IgD-negative memory B cell (primary cell): ENCODE data around the gene GAMT. TPM values are rescaled to one million over a fixed set of nuclear protein-coding genes. Genes with fewer than 3 reads are reported as not detected.
"Not testable (repeated sequence)": the region's sequence is repeated elsewhere in the genome, so short reads cannot be mapped to it uniquely, and the experiment has no call there.

ENCODE experiments used
- H3K27ac Mint-ChIP-seq, 3 donors: one replicate each; pipeline ENCODE4 v1.8.0; 2020 to 2022; ENCODE audit warnings: mild to moderate bottlenecking in 3 of 3, mixed read lengths in 3 of 3, moderate library complexity in 1 of 3
- H3K27me3 Mint-ChIP-seq: one replicate; pipeline ENCODE4 v1.8.0; 2021; ENCODE audit warnings: mixed read lengths
- H3K36me3 Mint-ChIP-seq: one replicate; pipeline ENCODE4 v1.8.0; 2020; ENCODE audit warnings: mild to moderate bottlenecking, mixed read lengths
- H3K4me1 Mint-ChIP-seq, 3 donors: one replicate each; pipeline ENCODE4 v1.8.0; 2020 to 2022; ENCODE audit warnings: mixed read lengths in 3 of 3, mild to moderate bottlenecking in 1 of 3
- H3K4me3 Mint-ChIP-seq, 4 donors: one replicate each; pipeline ENCODE4 v1.8.0; 2020 to 2022; ENCODE audit warnings: mild to moderate bottlenecking in 4 of 4, mixed read lengths in 4 of 4, moderate library complexity in 3 of 4
- H3K9me3 Mint-ChIP-seq, 3 donors: one replicate each; pipeline ENCODE4 v1.8.0; 2020 to 2021; ENCODE audit warnings: mixed read lengths in 3 of 3, mild to moderate bottlenecking in 1 of 3
- polyA plus RNA-seq: library from polyadenylated mRNA; unstranded; fragments of 300-500 nt; fragmentation: Illumina TruSeq; gene quantifications from one replicate; pipeline ENCODE4 v1.2.3, GENCODE V29; 2021

Gene GAMT
- polyA plus RNA-seq, 1 donor from 2014 or later, result 14.3 TPM

DNA sequence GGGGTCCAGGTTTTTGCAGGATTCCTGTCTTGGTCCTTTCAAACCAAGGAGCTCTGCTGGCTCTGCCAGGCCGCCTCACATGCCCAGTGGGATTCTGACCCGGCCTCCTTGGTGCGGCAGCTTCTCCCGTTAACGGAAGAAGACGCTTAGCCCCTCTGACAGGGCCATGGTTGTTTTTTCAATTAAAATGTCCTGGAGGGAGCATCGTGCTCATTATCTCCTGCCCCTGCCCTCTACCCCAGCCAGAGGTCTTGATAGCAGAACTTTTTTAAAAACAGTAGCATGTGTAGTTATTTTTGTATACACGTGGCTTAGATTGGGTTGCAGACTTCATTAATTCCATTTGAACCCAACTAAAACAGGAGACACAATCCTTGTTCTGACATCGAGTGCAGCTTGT lies 25.4 kb upstream of the GAMT start:
- Mint-ChIP-seq H3K4me3 (no peak overlapping the region), H3K27ac (no peak overlapping the region), H3K36me3 (no peaks in the 10 kb centered on the region)

DNA sequence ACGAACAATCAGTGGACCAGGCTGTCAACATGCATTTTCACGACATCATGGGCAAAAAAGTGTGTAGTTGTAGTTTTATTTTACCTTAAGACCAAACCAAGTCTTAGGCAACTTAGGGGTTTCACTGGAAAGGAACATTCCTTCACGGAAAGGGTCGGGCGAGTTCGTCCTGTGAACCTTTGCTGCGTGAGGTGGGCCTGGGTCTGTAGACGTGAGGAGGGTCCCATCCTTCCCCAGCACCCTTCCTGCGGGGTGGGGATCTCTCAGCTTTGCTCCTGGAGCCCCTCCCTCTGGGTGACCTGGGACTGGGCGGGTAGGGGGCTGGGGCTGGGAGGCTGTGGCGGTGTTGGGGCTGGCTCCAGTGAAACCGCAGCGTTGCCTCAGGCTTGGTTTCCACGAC lies 24.6 kb upstream of the GAMT start:
- Mint-ChIP-seq H3K36me3 (no peaks in the 10 kb centered on the region), H3K9me3 (no peaks in the 10 kb centered on the region), H3K4me1 (peaks cover 0 to 3% (median 1%) of the 10 kb centered on the region in 3 donors), H3K27me3 (no peaks in the 10 kb centered on the region), H3K4me3 (no peak overlapping the region), H3K27ac (no peak overlapping the region)

More for the DNA sequence above, 25.4 kb upstream of the GAMT start:
- peaks cover 0 to 2% (median 0%) of the 10 kb centered on the region in 3 donors for H3K4me1 Mint-ChIP-seq
- H3K9me3 Mint-ChIP-seq, result no peaks in the 10 kb centered on the region
- no peaks in the 10 kb centered on the region for H3K27me3 Mint-ChIP-seq

DNA sequence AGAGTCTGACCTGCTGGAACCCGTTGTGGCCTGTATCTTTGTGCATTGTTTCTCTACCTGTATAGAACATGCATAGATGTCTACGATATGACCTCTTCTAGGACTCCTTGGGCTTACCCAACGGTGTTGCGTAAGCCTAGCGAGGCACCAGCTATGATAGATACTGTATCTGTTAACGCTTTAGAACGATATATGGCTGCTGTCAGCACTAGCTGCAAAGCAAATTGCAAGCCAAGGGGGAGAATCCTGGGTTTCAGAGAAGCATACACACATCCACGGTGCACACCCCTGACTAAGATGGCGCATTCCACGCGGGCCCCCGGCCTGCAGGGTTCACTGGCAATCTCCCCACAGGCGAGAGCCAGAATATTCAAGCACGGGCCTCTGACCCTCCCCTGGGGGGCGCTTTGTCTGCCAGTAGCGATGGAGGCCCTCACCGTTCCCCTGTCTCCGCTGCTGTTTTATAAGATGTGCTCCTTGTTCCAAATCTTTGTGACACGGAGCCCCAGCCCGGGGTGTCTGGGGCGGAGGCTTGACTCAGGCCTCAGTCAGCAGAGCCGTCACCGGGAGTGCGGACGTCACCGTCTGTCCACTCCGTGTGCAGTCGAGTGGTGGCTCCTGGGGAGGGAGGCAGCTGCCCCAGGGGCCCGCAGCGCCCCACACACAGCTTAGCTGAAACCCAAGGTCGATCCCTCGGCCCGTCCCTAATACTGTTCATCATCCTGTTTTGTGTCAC lies 23.9 kb upstream of the GAMT start:
- Mint-ChIP-seq H3K9me3 (no peaks in the 10 kb centered on the region), H3K27ac (peak overlapping the region in 1 of 3 donors; percentile 65), H3K4me3 (peak overlapping the region in 1 of 4 donors; percentile 13), H3K4me1 (peaks cover 0 to 4% (median 2%) of the 10 kb centered on the region in 3 donors), H3K36me3 (no peaks in the 10 kb centered on the region), H3K27me3 (no peaks in the 10 kb centered on the region)

DNA sequence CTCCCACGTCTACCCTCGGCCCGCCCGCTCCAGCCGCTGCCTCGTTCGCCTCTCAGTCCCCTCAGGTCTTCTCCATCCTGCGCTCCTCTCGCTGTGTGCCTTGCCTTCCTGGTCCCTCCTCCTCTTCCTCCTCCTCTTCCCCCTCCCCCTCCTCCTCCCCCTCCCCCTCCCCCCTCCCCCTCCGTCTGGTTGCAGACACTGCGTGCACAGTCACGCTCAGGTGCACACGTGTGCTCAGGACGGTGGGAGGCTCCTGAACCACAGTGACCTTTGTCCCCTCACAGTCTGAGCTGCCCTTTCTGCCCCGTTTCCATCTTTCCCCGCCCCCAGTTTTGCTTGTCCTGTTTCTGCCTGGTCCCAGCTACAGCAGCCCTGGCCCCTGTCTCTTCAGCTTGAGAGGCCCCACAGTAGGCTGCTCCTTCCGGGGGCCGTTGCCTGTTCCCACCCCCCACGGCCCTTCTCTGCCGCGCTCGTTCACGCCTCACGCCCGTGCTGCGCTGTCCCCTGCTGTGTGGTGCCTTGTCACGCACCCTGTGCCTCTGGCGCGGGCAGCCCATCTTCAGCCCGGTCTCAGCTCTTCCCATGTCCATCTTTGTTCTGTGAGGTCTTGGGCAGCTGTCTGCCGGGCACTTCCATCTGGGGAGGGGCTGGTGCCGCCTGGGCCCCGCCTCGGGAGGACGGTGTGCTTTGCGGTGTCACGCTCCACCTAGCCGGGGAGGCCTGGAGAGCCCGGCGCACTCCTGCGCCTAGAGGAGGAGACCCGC lies 23.0 kb upstream of the GAMT start:
- peaks cover 0 to 6% (median 2%) of the 10 kb centered on the region in 3 donors for H3K4me1 Mint-ChIP-seq
- no peak overlapping the region for H3K4me3 Mint-ChIP-seq
- no peaks in the 10 kb centered on the region for H3K27me3 Mint-ChIP-seq
- H3K27ac Mint-ChIP-seq, result peak overlapping the region in 1 of 3 donors; percentile 62
- no peaks in the 10 kb centered on the region for H3K36me3 Mint-ChIP-seq
- H3K9me3 Mint-ChIP-seq, result no peaks in the 10 kb centered on the region

DNA sequence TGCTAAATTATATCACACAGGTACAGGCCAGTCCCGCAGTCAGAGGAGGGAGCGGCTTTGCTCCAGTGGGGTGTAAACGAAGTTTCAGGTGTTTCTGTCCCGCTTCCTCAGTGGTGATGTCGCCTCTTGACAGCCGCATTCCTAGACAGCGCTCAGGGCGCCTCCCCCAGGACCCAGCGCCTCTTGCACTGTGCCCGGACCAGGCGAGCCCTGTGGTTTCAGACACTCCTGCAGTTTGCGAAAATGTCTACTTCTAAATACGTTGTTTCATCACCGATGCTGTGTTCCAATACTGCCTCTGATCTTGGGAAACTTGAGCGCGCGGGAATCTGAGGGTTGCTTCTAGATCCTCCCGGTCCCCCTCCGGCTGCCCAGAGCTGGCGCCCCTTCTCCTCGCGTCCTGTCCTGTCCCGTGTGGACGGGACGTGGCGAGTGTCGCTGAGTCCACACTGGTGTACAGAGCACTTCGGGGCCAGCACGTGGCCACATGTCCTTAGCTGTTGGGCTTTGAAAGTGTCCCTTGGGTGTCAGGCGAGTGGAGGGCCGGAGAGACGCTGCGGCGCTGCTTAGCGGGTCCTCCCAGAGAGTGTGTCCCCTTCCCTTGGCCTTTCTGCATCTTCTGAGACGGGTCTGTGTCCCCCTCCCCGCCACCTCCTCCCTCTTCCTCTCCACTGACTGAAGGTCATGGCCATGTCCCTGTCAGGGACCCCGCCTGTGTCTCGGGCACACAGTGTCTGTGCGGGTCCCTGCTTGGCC lies 22.3 kb upstream of the GAMT start:
- Mint-ChIP-seq H3K9me3 (no peaks in the 10 kb centered on the region), H3K4me1 (peaks cover 0 to 6% (median 2%) of the 10 kb centered on the region in 3 donors), H3K4me3 (peak overlapping the region in 1 of 4 donors; percentile 26), H3K36me3 (no peaks in the 10 kb centered on the region), H3K27ac (peak overlapping the region in 1 of 3 donors; percentile 62), H3K27me3 (no peaks in the 10 kb centered on the region)

DNA sequence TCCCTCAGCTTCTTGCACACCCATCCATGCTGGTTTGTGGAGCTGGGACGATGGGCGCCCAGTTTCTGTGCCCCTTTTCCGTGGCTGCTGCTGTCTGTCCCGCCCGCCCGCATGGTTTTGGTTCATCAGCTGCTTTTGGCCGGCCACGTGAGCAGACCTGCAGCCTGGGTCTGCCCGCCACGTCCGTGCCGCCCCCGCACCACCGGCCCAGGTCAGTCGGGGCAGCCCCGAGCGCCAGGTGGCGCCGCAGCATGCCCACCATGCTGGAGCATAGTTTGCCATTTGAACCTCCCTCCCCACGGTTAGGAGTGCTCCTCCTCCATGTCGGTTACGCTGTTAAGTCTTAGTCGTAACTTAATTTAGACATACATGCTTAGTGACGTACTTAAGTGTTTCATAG lies 21.6 kb upstream of the GAMT start:
- no peaks in the 10 kb centered on the region for H3K27me3 Mint-ChIP-seq

DNA sequence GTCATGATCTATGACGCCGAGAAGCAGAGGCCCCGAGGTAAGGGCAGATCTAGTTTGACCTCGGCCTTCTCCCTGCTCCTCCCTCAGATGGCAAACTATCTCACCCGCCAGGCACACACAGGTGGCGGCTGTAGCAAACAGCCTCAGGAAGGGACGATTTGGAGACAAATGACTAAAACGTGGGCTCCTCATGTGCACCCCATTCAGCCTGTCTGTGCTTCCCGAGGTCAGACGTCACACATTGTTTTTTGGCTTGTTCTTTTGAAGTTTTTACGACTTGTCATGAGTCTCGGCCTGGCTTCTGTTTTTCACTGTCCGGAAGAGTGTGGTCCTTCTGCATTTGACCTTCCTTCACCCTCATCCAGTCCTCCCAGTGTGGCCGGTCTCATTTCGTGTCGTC lies 21.0 kb upstream of the GAMT start:
- H3K36me3 Mint-ChIP-seq, result no peaks in the 10 kb centered on the region
- no peaks in the 10 kb centered on the region for H3K9me3 Mint-ChIP-seq
- no peak overlapping the region for H3K27ac Mint-ChIP-seq

More for the DNA sequence above, 21.6 kb upstream of the GAMT start:
- Mint-ChIP-seq H3K9me3 (no peaks in the 10 kb centered on the region), H3K4me3 (no peak overlapping the region), H3K27ac (peak overlapping the region in 1 of 3 donors; percentile 31), H3K36me3 (no peaks in the 10 kb centered on the region), H3K4me1 (peaks cover 0 to 10% (median 2%) of the 10 kb centered on the region in 3 donors)

DNA sequence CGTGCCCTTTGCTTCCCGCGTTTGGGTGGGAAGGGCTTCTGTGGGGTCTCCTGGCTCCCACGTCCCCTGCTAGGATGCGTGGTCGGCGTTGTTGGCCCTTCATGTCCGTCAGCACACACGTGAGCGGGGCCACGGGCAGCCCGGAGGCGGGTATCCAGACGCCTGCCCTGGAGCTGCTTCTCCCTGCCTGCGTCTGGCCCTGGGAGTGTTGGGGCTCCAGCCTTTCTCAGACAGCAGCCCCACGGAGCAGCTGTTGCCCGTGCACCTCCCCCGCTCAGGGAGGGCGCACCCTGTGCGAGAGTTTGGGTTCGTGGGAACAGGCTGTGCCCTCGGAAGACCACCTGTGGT lies 20.6 kb upstream of the GAMT start:
- Mint-ChIP-seq H3K4me1 (peaks cover 0 to 12% (median 6%) of the 10 kb centered on the region in 3 donors), H3K36me3 (no peaks in the 10 kb centered on the region), H3K27me3 (no peaks in the 10 kb centered on the region), H3K4me3 (no peak overlapping the region), H3K27ac (no peak overlapping the region), H3K9me3 (no peaks in the 10 kb centered on the region)

More for the DNA sequence above, 21.0 kb upstream of the GAMT start:
- Mint-ChIP-seq H3K27me3 (no peaks in the 10 kb centered on the region), H3K4me3 (no peak overlapping the region), H3K4me1 (peaks cover 0 to 11% (median 4%) of the 10 kb centered on the region in 3 donors)

DNA sequence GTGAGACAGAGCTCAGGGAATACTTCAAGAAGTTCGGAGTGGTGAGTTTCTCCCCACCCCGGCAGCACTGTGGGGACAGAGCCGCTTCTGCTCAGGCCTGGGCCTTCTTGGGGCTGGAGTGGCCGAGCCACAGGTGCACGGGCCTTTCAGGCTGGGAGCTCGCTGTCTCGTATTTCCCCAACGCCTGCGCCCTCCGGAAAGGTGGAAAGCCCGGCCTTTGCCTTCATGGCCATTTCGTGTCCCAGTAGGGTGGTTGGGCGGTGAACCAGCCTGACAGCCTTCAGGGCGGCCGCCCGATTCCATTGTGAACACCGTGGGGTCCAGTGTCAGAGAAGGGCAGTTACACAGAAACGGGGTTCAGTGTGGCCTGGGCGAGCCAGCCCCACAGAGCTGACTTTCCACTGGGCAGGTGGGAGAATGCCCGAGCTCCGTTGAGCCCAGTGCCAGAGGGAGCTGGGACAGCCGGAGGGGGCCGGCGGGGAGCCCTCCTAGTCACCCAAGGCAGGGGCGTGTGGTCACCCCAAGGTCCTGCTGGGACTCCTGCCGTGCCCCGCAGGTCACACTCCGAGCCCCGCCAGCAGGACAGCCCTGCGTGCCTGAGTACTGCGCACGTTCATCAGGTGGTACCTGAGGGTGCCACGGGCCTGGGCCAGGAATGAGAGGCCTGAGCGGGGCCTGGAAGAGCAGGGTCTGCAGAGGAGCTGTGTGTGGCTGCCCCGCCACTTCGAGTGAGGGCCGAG lies 20.0 kb upstream of the GAMT start:
- no peaks in the 10 kb centered on the region for H3K36me3 Mint-ChIP-seq
- no peaks in the 10 kb centered on the region for H3K27me3 Mint-ChIP-seq
- H3K4me3 Mint-ChIP-seq, result no peak overlapping the region
- no peaks in the 10 kb centered on the region for H3K9me3 Mint-ChIP-seq
- H3K4me1 Mint-ChIP-seq, result peaks cover 0 to 12% (median 6%) of the 10 kb centered on the region in 3 donors
- H3K27ac Mint-ChIP-seq, result peak overlapping the region in 2 of 3 donors; percentile 45 to 67

DNA sequence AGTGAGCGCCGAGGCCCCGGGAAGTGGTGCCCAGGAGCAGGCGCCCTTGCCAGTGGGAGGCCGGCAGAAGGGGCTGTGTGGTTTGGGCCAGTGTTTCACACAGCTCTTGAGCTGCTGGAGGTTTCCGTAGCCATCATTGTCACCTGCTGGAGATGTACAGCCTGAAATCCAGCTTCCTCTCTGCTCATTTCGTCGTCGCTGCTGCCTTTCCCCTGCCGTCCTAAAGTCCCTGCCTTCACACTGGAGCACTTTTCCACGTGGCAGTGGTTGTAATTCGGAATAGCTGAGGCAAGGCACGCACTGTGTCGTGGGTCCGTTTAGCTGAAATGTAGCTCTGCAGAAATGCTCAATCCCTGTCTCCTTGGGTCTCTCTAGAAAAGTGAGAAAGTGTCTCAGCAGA lies 19.2 kb upstream of the GAMT start:
- H3K36me3 Mint-ChIP-seq, result no peaks in the 10 kb centered on the region

DNA sequence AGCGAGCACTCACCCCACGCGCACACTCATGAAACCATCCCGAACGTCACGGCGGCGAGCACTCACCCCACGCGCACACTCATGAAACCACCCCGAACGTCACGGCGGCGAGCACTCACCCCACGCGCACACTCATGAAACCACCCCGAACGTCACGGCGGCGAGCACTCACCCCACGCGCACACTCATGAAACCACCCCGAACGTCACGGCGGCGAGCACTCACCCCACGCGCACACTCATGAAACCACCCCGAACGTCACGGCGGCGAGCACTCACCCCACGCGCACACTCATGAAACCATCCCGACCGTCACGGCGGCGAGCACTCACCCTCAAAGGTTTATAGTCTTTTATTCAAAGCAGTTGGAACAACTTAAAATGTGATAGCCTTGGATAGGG lies 18.7 kb upstream of the GAMT start:
- H3K4me3 Mint-ChIP-seq, H3K36me3 Mint-ChIP-seq, H3K27ac Mint-ChIP-seq, H3K27me3 Mint-ChIP-seq, H3K9me3 Mint-ChIP-seq: not testable (repeated sequence)
- peaks cover 2 to 17% (median 6%) of the 10 kb centered on the region in 3 donors for H3K4me1 Mint-ChIP-seq

More for the DNA sequence above, 19.2 kb upstream of the GAMT start:
- no peaks in the 10 kb centered on the region for H3K27me3 Mint-ChIP-seq
- no peak overlapping the region for H3K4me3 Mint-ChIP-seq
- H3K4me1 Mint-ChIP-seq, result peaks cover 0 to 16% (median 6%) of the 10 kb centered on the region in 3 donors
- H3K27ac Mint-ChIP-seq, result peak overlapping the region in 2 of 3 donors; percentile 45 to 67
- H3K9me3 Mint-ChIP-seq, result no peaks in the 10 kb centered on the region

DNA sequence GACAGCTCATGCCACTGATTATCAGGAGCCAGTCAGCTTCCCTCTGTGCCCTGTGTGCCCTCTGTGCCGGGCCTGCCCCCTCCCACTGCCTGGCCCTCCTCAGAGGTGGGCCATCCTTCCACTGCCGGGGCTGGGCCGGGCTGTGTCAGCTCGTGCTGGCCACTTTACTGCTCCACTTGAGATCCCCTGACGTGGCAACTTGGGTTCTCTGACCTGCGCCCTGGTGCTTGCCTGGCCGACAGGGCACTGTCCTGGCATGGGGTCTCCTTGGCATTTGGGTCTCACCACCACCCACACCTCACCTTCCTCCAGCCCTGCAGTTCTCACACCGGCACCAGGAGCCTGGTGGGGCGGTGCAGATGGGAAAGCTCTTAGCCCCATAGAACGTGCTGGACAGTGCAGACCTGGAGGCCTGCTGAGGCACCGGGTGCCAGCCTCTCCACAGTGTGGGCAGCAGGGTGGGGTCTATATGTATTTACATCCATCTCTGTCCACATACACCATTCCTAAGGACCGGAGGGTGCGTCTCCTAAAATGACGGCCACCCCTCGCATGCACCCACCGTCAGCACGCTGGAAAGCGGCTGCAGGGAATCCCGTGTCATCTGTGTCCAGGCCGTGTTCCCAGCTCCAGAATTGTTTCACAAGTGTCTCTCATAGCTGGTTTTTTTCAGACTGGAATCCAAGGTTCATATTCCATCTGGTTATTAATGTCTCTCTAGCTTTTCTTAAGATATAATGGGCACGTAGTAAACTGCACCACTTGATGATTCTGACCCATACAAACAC lies 17.8 kb upstream of the GAMT start:
- Mint-ChIP-seq H3K4me3 (no peak overlapping the region), H3K9me3 (no peaks in the 10 kb centered on the region), H3K27ac (peak overlapping the region in 2 of 3 donors; percentile 68 to 81), H3K4me1 (peaks cover 6 to 21% (median 10%) of the 10 kb centered on the region in 3 donors), H3K27me3 (no peaks in the 10 kb centered on the region), H3K36me3 (no peaks in the 10 kb centered on the region)

DNA sequence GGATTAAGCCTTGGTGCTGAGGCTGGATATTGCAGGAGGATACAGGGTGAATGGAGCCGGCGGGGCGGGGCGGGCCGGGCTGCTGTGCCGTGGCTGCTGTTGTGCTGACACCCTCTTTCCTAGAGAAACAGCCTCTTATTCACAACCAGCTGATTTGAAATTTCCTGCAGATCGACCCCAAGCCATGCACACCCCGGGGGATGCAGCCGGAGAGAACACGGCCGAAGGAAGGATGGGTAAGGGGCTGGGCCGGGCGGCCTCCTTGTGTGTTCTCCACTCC lies 17.1 kb upstream of the GAMT start:
- Mint-ChIP-seq H3K4me1 (peaks cover 6 to 22% (median 12%) of the 10 kb centered on the region in 3 donors), H3K27me3 (no peaks in the 10 kb centered on the region), H3K9me3 (no peaks in the 10 kb centered on the region), H3K4me3 (no peak overlapping the region), H3K27ac (no peak overlapping the region), H3K36me3 (no peaks in the 10 kb centered on the region)
